Hepatocyte (in vitro differentiated cells): ENCODE data around the gene RGS10.

Experiments
- CTCF ChIP-seq: fragments of 200-600 bp; sonication (generic); IDR thresholded peaks from 2 replicates; pipeline ENCODE4 v1.5.1; 2016; ENCODE audit warnings: antibody characterized with exemption, mild to moderate bottlenecking; ENCODE audit not compliant: poor library complexity
- EZH2 ChIP-seq: fragments of 200-600 bp; sonication (generic); IDR thresholded peaks from 2 replicates; pipeline ENCODE4 v1.6.1; 2016; ENCODE audit warnings: antibody characterized with exemption, mild to moderate bottlenecking, borderline replicate concordance
- EZH2phosphoT487 ChIP-seq: fragments of 200-600 bp; sonication (generic); IDR thresholded peaks from one replicate; pipeline ENCODE4 v1.6.1; 2018; ENCODE audit warnings: antibody characterized with exemption, mild to moderate bottlenecking, low read depth, moderate library complexity; ENCODE audit not compliant: unreplicated experiment, severe bottlenecking

GRCh38 chr10:119468542-119469324 lies 73.8 kb downstream of the RGS10 start:
- TF ChIP-seq CTCF (no peak), EZH2 (no peak), EZH2phosphoT487 (no peak)
